Lower lobe of right lung (tissue), 2 donors: Measurements from ENCODE around the gene STOX2. TPM values are rescaled to one million over a fixed set of nuclear protein-coding genes. Genes with fewer than 3 reads are reported as not detected.

Experiments used
- ATAC-seq, 2 donors: fragments of 200-7000 bp; cut with Tn5 transposase; one replicate each; pipeline ENCODE4 v1.9.1; 2020 to 2022; ENCODE audit warnings: mild to moderate bottlenecking in 2 of 2, moderate library complexity in 2 of 2
- DNase-seq: peaks from one replicate; pipeline ENCODE4 v3.0.0-alpha.2; 2020
- H3K27ac ChIP-seq: fragments of 200-600 bp; one replicate; pipeline ENCODE4 v1.8.0; 2022
- H3K27me3 ChIP-seq: fragments of 200-600 bp; one replicate; pipeline ENCODE4 v1.8.0; 2022; ENCODE audit warnings: low read depth
- H3K36me3 ChIP-seq: fragments of 200-600 bp; one replicate; pipeline ENCODE4 v1.8.0; 2022; ENCODE audit warnings: mild to moderate bottlenecking
- H3K4me1 ChIP-seq: fragments of 200-600 bp; one replicate; pipeline ENCODE4 v1.8.0; 2022
- H3K4me3 ChIP-seq: fragments of 200-600 bp; one replicate; pipeline ENCODE4 v1.8.0; 2022; ENCODE audit warnings: mild to moderate bottlenecking
- H3K9me3 ChIP-seq: fragments of 200-600 bp; one replicate; pipeline ENCODE4 v1.8.0; 2022
- intact Hi-C: fragments of 100-400 bp; cut with DNase I; formaldehyde crosslinking; loops from one replicate; pipeline ENCODE4 v1.11.0; 2022
- total RNA-seq: library from RNA; stranded (reverse); fragmentation: NEBNext Ultra II Directional; extraction: Animal tissue kit (Norgen Biotek cat#: 25700); gene quantifications from one replicate; pipeline ENCODE4 v1.2.1, GENCODE V29; 2021
- TF ChIP-seq, protein P1 (sequence below): fragments of 200-600 bp; IDR thresholded peaks from one replicate; pipeline ENCODE4 v1.8.0; 2022; ENCODE audit warnings: antibody characterized with exemption, mild to moderate bottlenecking
- donor health status: DM: no; HTN: yes; CAD: no; lungs with severe emphysema.

The STOX2 gene
- total RNA-seq, 1 donor from 2014 or later, result 12.8 TPM

DNA sequence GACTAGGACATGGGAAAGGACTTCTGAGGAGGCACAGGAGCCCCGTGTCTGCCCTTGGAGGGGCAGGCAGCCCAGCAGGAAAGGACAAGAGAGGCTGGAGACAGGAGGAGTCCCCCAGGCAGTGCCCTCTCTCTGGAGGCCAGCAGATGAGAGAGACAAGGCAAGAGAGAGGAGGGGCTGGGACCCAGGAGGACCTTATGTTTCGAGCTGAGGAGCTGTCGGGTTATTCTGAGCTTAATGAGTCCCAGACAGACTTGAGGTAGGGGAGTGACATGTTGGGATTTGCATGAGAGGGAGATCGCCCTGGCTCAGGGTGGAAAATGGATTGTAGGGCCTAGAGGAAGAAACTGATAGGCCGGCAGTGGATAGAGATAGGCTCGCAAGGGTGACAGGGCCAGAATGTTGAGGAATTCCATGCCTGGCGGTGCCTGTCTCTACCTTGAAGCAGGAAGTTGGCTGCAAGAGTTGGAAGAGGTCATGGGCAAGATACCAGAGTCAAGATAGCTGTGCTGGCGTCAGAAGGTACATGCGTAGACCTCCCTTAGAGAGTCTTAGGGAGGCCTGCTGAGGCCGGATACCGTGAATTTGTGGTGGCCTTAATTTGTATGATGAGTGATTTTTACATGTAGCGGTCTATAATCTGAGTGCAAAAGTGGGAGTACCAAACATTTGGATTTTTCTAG, 19.4 kb downstream of the STOX2 start:
- intact Hi-C loops, result no loop called here
- DNase-seq, result no peak

GRCh38 chr4:183926950-183927349, 21.8 kb downstream of the STOX2 start:
- TF ChIP-seq, protein P1, sequence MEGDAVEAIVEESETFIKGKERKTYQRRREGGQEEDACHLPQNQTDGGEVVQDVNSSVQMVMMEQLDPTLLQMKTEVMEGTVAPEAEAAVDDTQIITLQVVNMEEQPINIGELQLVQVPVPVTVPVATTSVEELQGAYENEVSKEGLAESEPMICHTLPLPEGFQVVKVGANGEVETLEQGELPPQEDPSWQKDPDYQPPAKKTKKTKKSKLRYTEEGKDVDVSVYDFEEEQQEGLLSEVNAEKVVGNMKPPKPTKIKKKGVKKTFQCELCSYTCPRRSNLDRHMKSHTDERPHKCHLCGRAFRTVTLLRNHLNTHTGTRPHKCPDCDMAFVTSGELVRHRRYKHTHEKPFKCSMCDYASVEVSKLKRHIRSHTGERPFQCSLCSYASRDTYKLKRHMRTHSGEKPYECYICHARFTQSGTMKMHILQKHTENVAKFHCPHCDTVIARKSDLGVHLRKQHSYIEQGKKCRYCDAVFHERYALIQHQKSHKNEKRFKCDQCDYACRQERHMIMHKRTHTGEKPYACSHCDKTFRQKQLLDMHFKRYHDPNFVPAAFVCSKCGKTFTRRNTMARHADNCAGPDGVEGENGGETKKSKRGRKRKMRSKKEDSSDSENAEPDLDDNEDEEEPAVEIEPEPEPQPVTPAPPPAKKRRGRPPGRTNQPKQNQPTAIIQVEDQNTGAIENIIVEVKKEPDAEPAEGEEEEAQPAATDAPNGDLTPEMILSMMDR, result no peak
- H3K27ac ChIP-seq, result no peak overlapping the region
- no peaks in the 10 kb centered on the region for H3K9me3 ChIP-seq
- no peaks in the 10 kb centered on the region for H3K36me3 ChIP-seq
- H3K4me3 ChIP-seq, result no peak overlapping the region
- ATAC-seq (no peak), DNase-seq (no peak)
- H3K4me1 ChIP-seq, result no peaks in the 10 kb centered on the region
- intact Hi-C loops, result no loop called here
- no peaks in the 10 kb centered on the region for H3K27me3 ChIP-seq

More for the DNA sequence above, 19.4 kb downstream of the STOX2 start:
- TF ChIP-seq, protein P1, result no peak
- H3K36me3 ChIP-seq, result no peaks in the 10 kb centered on the region
- H3K27ac ChIP-seq, result no peak overlapping the region
- H3K9me3 ChIP-seq, result no peaks in the 10 kb centered on the region
- no peak for ATAC-seq
- no peaks in the 10 kb centered on the region for H3K27me3 ChIP-seq
- no peak overlapping the region for H3K4me3 ChIP-seq
- no peaks in the 10 kb centered on the region for H3K4me1 ChIP-seq

- Histone ChIP-seq H3K36me3 (no peaks in the 10 kb centered on the region), H3K4me3 (no peak overlapping the region), H3K27me3 (no peaks in the 10 kb centered on the region), H3K9me3 (no peaks in the 10 kb centered on the region), H3K4me1 (no peaks in the 10 kb centered on the region), H3K27ac (no peak overlapping the region)
- ATAC-seq, result no peak
- intact Hi-C loops, result no loop called here
- no peak for DNase-seq
- TF ChIP-seq, protein P1, result no peak
Measured at GRCh38 chr4:183932576-183932975, 27.5 kb downstream of the STOX2 start.

- ATAC-seq (no peak), DNase-seq (no peak)
- H3K36me3 ChIP-seq, result no peaks in the 10 kb centered on the region
- TF ChIP-seq, protein P1, result no peak
- no peaks in the 10 kb centered on the region for H3K9me3 ChIP-seq
- H3K27me3 ChIP-seq, result no peaks in the 10 kb centered on the region
- H3K4me3 ChIP-seq, result no peak overlapping the region
- intact Hi-C loops, result no loop called here
- H3K27ac ChIP-seq, result no peak overlapping the region
- H3K4me1 ChIP-seq, result no peaks in the 10 kb centered on the region
Measured at GRCh38 chr4:183934761-183935160, 29.7 kb downstream of the STOX2 start.

DNA sequence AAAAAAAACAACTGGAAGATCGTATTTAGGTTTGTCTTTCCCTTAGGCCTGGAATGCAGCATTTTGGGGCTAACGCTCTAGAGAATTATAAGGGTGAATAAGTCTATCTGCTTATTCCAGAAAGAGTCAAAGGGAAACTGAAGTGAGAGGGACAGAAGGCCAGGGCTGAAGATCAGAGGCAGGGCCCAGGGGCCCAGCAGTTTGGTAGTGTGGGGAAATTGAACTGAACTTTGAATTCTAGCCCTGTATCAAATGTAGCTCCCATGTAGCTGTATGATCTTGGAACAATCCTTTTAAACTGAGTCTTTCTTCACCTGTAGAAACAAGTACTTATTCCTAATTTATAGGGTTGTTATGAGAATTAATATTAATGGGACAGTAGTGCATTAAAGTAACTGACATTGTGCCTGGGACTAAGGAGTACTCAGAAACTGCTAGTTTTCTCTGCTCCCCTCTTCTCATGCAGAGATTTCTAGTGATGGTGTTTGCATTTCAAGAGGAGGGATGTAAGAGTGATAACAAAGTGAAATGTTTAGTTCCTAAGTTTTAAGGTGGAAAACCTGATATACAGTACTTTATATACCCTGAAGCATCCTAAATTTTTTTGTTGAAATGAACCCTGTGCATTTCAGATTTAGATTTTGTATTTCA, 30.4 kb downstream of the STOX2 start:
- H3K27me3 ChIP-seq, result no peaks in the 10 kb centered on the region
- H3K4me1 ChIP-seq, result no peaks in the 10 kb centered on the region
- DNase-seq (no peak), ATAC-seq (no peak)
- H3K27ac ChIP-seq, result no peak overlapping the region
- intact Hi-C loops, result no loop called here
- H3K4me3 ChIP-seq, result no peak overlapping the region
- H3K36me3 ChIP-seq, result no peaks in the 10 kb centered on the region
- no peaks in the 10 kb centered on the region for H3K9me3 ChIP-seq
- TF ChIP-seq, protein P1, result no peak
